Prostate gland (tissue), 2 donors: Measurements from ENCODE around the gene ABCA7.

Source experiments
- POLR2A ChIP-seq: fragments of 450-650 bp; IDR thresholded peaks from one replicate; pipeline ENCODE4 v1.6.1; 2016; ENCODE audit warnings: antibody characterized with exemption, mild to moderate bottlenecking
- TF ChIP-seq, protein P1 (sequence below), 4 experiments: fragments of 200-600 bp in 2 of 4; fragments of 450-650 bp in 2 of 4; sonication (generic) in 2 of 4; IDR thresholded peaks; 1 replicate in 3 of 4; 2 replicates in 1 of 4; pipeline ENCODE4 v1.5.1; 2016 to 2019; ENCODE audit warnings: antibody characterized with exemption in 4 of 4, mild to moderate bottlenecking in 2 of 4, moderate library complexity in 2 of 4

DNA sequence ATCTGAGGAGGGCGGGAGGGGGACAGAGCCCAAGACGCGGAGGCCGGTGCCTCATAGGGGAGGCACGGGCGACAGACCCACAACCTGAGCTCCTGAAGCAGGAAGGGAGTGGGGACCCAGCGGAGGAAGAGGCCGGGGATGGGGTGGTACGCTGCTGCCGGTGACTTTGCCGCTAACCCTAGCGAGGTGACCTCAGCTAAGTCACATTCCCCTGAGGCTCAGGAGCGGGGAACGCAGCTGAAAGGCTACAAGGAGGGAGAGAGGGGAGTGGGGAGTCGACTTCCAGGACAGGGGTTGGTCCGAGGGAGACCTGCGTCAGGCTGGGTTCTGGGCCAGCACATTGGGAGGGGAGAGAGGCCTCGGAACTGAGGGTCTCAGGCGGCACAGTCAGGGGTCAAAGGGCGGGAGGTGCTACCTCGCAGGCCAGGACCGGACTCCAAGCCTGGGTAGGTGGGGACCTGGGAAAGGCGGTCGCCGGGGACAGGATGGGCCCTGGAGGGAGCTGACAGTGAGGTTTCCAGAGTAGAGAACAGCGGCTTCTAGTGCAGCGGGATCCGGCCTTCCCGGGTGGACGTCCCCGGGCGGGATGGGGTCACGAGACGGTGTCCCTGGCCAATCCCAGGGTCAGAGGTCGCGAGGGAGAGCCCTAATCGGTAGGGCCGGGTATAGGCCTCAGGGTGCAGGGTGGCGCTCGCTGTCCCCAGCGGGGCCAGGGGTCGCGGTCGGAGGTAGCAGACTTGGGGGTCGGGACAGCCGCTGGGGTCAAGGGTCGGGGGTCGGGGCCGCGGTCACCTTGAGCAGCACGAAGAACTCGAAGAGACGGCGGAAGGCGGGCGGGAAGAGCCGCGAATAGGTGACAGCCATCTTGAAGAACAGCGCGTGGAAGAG lies 19.7 kb upstream of the ABCA7 start:
- TF ChIP-seq, protein P1, sequence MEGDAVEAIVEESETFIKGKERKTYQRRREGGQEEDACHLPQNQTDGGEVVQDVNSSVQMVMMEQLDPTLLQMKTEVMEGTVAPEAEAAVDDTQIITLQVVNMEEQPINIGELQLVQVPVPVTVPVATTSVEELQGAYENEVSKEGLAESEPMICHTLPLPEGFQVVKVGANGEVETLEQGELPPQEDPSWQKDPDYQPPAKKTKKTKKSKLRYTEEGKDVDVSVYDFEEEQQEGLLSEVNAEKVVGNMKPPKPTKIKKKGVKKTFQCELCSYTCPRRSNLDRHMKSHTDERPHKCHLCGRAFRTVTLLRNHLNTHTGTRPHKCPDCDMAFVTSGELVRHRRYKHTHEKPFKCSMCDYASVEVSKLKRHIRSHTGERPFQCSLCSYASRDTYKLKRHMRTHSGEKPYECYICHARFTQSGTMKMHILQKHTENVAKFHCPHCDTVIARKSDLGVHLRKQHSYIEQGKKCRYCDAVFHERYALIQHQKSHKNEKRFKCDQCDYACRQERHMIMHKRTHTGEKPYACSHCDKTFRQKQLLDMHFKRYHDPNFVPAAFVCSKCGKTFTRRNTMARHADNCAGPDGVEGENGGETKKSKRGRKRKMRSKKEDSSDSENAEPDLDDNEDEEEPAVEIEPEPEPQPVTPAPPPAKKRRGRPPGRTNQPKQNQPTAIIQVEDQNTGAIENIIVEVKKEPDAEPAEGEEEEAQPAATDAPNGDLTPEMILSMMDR (IDR thresholded peaks at IDR 0.05) = no peak
- no peak for TF ChIP-seq POLR2A
